Measurements from ENCODE around the gene C1orf116.

The C1orf116 gene

GRCh38 chr1:207018707-207019106 is 13.8 kb downstream of the C1orf116 start:
- DNase-seq: no peak

GRCh38 chr1:207017615-207018559 is 14.7 kb downstream of the C1orf116 start:
- no peak for DNase-seq

DNA sequence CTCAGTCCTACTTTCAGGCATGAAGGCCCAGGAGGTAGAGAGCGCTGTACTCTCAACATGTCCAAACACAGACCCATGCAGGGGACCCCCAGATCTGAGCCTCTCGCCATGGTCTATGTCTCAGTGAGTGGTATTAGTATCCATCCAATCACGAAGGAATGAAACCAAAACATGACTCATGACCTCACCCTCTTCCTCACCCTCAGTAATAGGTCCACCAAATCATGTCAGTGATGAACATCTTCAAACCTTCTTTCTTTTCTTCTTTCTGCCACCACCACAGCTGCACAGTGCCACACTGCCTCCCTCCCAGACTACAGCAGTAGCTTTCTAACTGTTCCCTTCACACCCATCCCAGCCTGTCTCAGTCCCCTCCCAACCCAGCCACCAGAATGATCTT is 16.8 kb downstream of the C1orf116 start:
- DNase-seq: no peak

GRCh38 chr1:207014728-207015127 is 17.8 kb downstream of the C1orf116 start:
- no peak for DNase-seq

DNA sequence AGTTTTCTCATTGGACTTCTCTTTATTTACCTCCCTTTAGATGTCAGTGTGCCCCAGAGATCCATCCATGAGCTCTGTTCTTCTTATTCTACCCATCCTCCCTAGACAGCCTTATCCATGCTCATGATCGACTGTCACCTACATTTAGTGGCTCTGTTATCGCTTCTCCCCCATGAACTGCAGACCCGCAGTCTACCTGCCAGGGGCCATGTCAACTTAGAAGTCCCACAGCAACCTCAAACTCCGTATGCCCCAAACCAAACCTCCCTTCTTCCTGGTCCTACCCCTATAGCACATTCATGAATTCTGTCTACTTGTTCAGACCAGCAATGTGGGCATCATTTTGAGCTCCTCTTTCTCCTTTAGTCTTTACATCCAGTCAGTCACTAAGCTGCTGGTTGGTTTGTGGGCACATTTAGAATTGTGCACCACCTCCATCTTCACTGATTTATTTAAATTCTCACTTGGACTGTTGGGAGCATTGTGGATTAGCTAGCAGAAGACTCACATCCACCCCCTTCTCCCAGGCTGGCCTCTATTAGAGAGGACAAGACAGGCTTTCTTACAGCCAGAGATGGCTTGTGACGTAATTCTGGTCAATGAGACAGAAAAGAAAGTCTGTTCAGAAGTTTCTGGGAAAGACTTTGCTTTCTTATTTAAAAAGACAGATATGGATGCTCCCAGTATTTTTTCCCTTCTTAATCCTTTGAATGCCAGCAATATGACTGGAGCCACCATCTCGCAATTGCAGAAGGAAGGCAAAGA is 19.1 kb downstream of the C1orf116 start:
- DNase-seq: no peak

DNA sequence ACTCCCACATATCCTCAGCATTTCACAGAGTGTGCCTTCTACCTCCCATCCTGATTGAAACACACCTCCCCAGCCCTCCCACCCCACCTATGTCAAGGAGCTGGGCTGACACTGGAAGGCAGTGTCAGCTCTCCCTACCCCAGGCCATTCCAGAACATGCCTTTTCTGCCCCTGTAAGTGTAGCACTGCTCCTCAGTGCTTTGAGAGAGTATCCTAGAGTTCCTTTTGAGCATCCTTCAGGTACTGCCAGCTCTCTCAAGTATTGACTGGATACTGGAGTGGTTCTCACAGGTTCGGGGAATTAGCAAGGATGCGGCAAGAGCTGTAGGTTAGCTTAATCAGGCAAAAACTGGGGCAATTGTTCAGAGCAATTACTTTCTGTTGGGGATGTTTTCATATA is 21.8 kb downstream of the C1orf116 start:
- no peak for DNase-seq

DNA sequence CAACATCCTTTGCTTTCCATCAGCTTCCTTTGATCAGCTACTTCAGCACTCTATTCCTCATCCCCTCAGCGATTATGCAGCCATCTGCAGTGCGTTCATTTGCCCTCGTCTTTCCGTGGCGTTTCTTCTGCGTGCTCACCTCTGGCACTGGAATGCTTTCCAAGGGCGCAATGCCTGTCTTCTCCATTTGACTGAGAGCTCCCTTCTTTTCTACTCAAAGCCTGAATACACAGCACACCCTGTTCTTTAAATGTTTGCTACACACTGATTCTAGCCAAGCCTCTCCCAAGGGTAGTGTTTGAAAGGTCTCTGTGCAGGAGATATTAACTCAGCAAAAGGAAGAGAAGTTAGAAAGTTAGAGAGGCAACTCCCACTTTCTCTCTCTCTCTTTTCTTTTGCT is 22.6 kb downstream of the C1orf116 start:
- DNase-seq: no peak

DNA sequence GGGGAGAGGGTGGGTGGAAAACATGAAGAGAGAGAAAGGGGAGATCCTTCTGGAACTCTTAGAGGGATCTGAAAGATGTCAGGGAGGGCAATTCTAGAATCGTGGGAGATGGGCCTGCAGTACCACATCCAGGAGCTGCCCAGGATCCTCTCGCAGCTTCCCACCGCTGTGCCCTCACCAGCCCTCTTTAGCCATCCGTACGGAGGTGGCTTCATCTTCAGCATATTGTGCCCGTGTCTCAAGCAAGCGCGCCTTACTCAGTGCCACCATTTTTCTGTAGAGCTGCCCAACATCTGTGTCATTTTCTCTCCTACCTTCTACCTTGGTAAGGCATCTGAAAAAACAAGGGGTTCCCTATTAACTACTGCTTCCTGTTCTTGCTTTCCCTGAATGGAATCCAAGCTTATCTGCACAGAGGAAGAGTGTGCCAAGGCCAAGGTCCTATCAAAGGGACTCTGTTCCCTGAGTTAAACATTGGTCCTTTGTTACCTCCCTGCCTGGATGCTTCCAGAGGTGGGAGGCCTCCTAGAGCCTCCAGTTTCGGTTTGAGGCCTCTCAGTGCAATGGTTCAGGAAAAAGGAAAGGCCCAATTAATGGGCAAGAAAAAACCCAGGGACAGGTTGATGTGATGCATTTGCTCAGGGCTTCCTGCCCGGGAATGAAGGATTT is 23.2 kb downstream of the C1orf116 start:
- no peak for DNase-seq

DNA sequence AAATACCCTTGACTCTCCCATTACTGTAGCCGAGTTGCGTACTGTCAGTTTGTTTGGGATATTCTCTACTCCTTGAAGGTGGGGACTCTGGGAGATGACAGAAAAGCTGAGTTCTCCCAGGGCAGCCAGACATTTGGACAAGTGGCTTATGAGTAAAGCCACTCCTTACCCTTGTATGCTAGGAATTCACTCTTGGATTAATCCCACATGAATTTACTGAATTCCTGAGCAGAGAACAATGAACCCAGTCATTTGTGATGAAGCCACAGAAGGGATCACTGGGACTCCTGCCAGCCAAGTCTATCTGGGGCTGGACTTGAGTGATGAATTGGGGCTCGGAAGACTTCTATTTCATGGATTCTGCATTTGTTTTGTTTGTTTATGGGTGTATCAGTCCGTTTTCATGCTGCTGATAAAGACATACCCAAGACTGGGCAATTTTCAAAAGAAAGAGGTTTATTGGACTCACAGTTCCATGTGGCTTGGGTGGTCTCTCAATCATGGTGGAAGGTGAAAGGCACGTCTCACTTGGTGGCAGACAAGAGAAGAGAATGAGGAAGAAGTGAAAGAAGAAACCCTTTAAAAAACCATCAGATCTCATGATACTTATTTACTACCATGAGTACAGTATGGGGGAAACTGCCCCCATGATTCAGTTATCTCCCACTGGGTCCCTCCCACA is 25.1 kb downstream of the C1orf116 start:
- no peak for DNase-seq

DNA sequence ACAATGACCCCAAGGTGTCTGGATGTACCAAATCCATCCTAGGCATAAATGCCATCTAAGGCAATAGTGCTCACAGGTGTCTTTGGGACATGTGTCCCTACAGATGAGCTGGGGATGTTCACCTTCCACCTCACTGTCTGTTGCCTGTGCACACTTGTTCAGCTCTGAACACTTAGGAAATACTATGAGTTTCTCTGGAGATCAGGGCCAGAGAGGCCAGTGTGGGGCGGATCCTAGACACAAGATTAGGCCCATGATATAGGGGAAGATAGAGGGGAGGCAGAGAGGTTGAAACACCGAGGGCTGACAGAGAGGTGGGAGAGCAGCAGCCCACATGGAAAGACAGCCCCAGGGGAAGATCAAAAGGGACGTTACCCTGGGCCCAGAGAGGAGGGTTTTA is 25.6 kb downstream of the C1orf116 start:
- DNase-seq: no peak

GRCh38 chr1:207006083-207006482 is 26.5 kb downstream of the C1orf116 start:
- DNase-seq: no peak

DNA sequence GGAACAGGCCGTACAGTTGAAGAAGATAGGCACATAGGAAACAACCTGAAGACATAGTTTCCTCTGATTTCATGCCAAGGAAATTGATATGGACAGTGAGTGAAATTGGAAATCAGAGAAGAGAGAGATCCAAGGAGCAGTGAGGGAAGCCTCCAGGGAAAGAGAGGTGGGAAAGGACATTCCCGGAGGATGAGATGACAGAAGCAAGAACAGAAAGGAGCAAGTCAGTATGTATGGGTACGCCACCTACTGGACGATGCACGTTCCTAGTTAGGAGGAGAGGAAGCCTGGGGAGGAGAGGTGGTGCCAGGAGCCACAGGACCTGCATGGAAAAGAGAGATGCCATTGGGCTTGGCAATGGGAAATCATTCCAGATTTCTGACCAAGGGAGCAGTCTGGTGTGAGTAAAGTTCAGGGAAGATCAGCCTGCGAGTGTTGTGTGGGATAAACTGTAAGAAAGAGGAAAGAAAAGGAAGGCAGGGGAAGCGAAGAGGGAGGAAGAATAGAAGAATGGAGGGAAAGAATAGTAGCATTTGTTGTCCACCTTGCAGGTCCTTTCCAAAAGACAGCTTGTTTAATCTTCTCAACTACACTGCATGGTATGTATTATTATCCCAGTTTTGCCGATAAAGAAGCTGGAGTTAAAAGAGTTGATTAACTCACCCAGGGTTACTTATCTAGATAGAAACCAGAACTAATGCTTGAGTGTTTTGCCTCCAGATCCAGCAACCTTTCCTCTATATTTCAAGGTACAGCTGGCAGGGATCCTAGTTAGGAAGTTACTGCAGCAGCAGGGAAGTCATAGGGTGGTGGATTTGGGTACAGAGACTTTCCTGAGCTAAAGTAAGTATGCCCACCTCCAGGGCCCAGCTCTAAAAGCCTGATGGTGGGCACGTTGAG is 27.4 kb downstream of the C1orf116 start:
- DNase-seq: peak in 4 of 6 experiments; percentile 4 to 40 (median 16)

- DNase-seq: no peak
Observed at GRCh38 chr1:207003210-207003609, 29.3 kb downstream of the C1orf116 start.

DNA sequence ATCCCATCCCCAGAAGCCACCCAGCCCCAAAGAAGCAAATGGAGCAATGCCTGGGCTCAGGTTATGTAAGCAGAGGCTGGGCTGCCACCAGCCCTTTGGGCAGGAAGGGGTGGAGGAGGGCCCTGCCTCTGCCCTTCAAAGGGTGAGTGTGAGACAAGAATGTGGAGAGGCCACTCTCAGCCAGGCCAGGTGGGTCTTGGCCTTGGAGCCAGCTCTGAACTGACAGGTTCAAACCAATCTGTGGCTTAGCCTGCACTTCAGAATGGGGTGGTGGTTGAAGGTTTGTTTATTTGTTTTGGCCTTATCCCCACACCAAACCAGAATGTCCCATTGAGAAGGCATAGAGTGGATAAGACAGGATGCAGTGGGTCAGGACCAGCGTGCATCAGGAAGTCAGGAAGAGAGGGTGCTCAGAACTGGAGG is 29.8 kb downstream of the C1orf116 start:
- no peak for DNase-seq

GRCh38 chr1:207001492-207002245 is 30.9 kb downstream of the C1orf116 start:
- DNase-seq: no peak

DNA sequence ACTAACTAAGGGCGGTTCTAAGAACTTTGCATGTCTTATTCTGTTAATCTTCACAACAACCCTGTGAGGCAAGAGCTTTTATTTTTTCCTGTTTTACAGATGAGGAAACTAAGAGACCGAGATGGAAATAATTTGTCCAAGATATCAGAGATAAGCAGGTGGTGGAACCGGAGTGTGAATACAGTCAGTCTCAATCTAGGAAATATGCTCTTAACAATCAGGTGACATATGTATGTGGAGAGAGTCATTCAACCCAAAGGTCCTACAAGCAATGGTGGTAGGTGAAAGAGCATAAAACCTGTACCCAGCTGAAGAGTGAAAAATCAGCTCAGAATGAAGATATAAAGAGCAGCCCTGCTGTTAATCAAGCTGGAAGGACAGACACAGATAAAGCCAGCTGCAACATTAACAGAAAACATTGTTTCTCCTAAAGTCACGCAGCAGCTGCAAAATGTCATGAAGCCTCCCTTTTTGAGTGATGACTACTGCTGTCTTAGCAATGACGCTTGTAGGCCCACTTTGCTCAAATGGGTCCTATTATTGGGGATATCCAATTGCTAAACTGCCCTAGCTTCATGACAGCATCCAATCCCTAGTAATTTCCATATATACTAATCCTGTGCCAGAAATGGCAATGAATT is 31.8 kb downstream of the C1orf116 start:
- DNase-seq: no peak

DNA sequence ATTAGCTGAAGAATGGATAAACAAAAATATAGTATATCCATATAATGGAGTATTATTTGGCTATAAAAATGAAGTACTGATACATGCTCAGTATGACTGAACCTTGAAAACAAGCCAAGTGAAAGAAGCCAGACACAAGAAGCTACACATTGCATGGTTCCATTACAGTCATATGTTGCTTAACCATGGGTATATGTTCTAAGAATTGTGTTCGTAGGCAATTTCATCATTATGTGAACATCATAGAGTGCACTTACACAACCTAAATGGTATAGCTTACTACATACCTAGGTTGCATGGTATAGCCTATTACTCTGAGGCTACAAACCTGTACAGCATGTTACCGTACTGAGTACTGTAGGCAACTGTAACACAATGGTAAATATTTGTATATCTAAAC is 33.7 kb downstream of the C1orf116 start:
- DNase-seq: no peak

GRCh38 chr1:206992790-206993189 is 39.8 kb downstream of the C1orf116 start:
- DNase-seq: no peak

DNA sequence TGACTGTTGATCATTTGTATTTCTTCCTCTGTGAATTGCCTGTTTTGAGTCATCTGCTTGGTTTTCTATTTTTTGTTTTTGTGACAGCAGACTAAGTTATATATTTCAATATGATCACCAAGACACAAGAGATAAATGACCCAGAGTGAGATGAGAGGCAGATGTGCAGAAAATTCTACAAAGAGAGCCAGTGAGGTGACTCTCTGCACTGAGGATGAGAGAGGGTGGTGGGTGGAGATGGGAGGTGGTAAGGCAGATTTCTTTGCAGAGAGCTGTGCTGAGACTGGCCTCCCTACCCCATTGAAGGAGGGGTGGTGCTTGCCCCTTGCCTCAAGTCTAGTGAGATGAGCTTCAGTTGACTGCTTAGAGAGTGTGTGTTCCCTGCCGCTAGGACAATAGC is 44.7 kb downstream of the C1orf116 start:
- no peak for DNase-seq

DNA sequence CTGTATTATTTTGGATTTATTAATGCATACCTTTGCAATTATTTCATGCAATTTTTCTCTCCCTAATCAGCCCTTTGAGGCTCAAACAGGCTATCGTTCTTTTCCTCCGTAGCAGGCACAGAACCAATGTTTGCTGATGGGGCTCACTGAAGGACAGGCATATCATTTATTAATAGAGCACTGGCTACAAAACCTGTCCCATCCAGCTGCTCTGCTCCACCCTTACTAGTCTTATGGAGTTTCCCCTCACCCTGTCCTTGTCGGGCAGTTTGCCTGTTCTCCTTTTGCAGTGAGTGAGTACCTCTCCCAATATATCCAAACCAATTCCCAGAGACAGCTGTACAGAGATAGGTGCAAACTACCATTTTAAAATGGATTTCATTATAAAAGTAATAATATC is 45.7 kb downstream of the C1orf116 start:
- no peak for DNase-seq

Data from stimulated activated naive CD4-positive, alpha-beta T cell (primary cell).